ENCODE data around the gene LETM1.

The LETM1 gene

GRCh38 chr4:1822568-1823544, 33.1 kb downstream of the LETM1 start:
- no peak for DNase-seq

- no peak for DNase-seq
These were observed 34.0 kb downstream of the LETM1 start for GRCh38 chr4:1821679-1822567.

- DNase-seq: no peak
These were observed 36.1 kb downstream of the LETM1 start for GRCh38 chr4:1819816-1820215.

- no peak for DNase-seq
These were observed 36.7 kb downstream of the LETM1 start for GRCh38 chr4:1819284-1819683.

- no peak for DNase-seq
These were observed 39.7 kb downstream of the LETM1 start for GRCh38 chr4:1815997-1816860.

- no peak for DNase-seq
These were observed 40.6 kb downstream of the LETM1 start for GRCh38 chr4:1815096-1815996.

- no peak for DNase-seq
These were observed 41.5 kb downstream of the LETM1 start for GRCh38 chr4:1814453-1814852.

- no peak for DNase-seq
These were observed 42.0 kb downstream of the LETM1 start for GRCh38 chr4:1813915-1814314.

GRCh38 chr4:1813231-1813630, 42.7 kb downstream of the LETM1 start:
- no peak for DNase-seq

- no peak for DNase-seq
These were observed 43.2 kb downstream of the LETM1 start for GRCh38 chr4:1812720-1813119.

- DNase-seq: no peak
These were observed 45.2 kb downstream of the LETM1 start for GRCh38 chr4:1810765-1811164.

GRCh38 chr4:1809754-1810502, 46.0 kb downstream of the LETM1 start:
- DNase-seq: peak; percentile 70

GRCh38 chr4:1808851-1809753, 46.9 kb downstream of the LETM1 start:
- DNase-seq: no peak

- no peak for DNase-seq
These were observed 47.6 kb downstream of the LETM1 start for GRCh38 chr4:1808396-1808795.

- DNase-seq: no peak
These were observed 48.6 kb downstream of the LETM1 start for GRCh38 chr4:1807332-1807777.

- DNase-seq: no peak
These were observed 49.2 kb downstream of the LETM1 start for GRCh38 chr4:1806596-1807331.

GRCh38 chr4:1806223-1806564, 49.8 kb downstream of the LETM1 start:
- DNase-seq: no peak

- no peak for DNase-seq
These were observed 50.3 kb downstream of the LETM1 start for GRCh38 chr4:1805493-1806222.

All from activated naive CD4-positive, alpha-beta T cell treated with Interleukin-2 at 50 U/mL for 16 hours (primary cell).